PC-3 (cell line): Measurements from ENCODE around the gene TSTD1. TPM values are rescaled to one million over a fixed set of nuclear protein-coding genes. Genes with fewer than 3 reads are reported as not detected.

ENCODE experiments used
- ATAC-seq: fragments of 200-7000 bp; cut with Tn5 transposase; 2 replicates; pipeline ENCODE4 v1.9.1; 2020; ENCODE audit warnings: mild to moderate bottlenecking, moderate library complexity
- BruUV-seq: library from RNA; stranded (reverse); fragments of 400-500 nt; replicated peaks from 2 replicates; lab custom pipeline; 2021; lab: Mats Ljungman, UMichigan
- CTCF ChIA-PET: fragments of 300-600 bp; sonication (Branson Sonifier 250); formaldehyde crosslinking; loops from one replicate; lab custom pipeline; 2022; ENCODE audit warnings: antibody characterized with exemption; lab: Charles Lee
- POLR2A ChIA-PET: fragments of 300-600 bp; sonication (Branson Sonifier 250); formaldehyde crosslinking; loops from one replicate; lab custom pipeline; 2022; ENCODE audit warnings: antibody characterized with exemption; ENCODE audit not compliant: unreplicated experiment; lab: Charles Lee
- DNase-seq: peaks from one replicate; pipeline ENCODE4 v3.0.0-alpha.2; 2015
- H2AFZ ChIP-seq: fragments of 300-600 bp; sonication (generic); 2 replicates; pipeline ENCODE4 v1.6.0; 2016; ENCODE audit warnings: antibody characterized with exemption, low read length
- H3F3A ChIP-seq: fragments of 300-600 bp; sonication (generic); one replicate; pipeline ENCODE4 v1.6.0; 2017; ENCODE audit warnings: antibody characterized with exemption, low read length, control low read depth, mild to moderate bottlenecking; ENCODE audit not compliant: unreplicated experiment
- H3K27ac ChIP-seq: fragments of 300-600 bp; sonication (generic); 2 replicates; pipeline ENCODE4 v1.5.1; 2016; ENCODE audit warnings: mild to moderate bottlenecking, low read length
- H3K27me3 ChIP-seq: fragments of 300-600 bp; sonication (generic); 2 replicates; pipeline ENCODE4 v1.6.1; 2016; ENCODE audit warnings: low read length, mixed read lengths
- H3K36me3 ChIP-seq: fragments of 300-600 bp; sonication (generic); 2 replicates; pipeline ENCODE4 v1.6.1; 2016; ENCODE audit warnings: low read depth, mixed run types, low read length, mixed read lengths
- H3K4me1 ChIP-seq: fragments of 300-600 bp; sonication (generic); 2 replicates; pipeline ENCODE4 v1.5.1; 2016; ENCODE audit warnings: low read length; ENCODE audit not compliant: insufficient read depth
- H3K4me2 ChIP-seq: fragments of 300-600 bp; sonication (generic); 2 replicates; pipeline ENCODE4 v1.6.0; 2016; ENCODE audit warnings: low read length
- H3K4me3 ChIP-seq: fragments of 300-600 bp; sonication (generic); 2 replicates; pipeline ENCODE4 v1.5.1; 2016; ENCODE audit warnings: mild to moderate bottlenecking, low read length, mixed read lengths
- H3K79me2 ChIP-seq: fragments of 300-600 bp; sonication (generic); 2 replicates; pipeline ENCODE4 v1.6.1; 2017; ENCODE audit warnings: low read length, mixed read lengths
- H3K9ac ChIP-seq: fragments of 300-600 bp; sonication (generic); 2 replicates; pipeline ENCODE4 v1.6.0; 2016; ENCODE audit warnings: mild to moderate bottlenecking, low read length
- H3K9me2 ChIP-seq: fragments of 300-600 bp; sonication (generic); replicated peaks from 2 replicates; pipeline ENCODE4 v1.6.1; 2016; ENCODE audit warnings: mixed run types, low read length, mixed read lengths
- H3K9me3 ChIP-seq: fragments of 300-600 bp; sonication (generic); 2 replicates; pipeline ENCODE4 v1.6.1; 2016; ENCODE audit warnings: low read length, mixed read lengths
- H4K20me1 ChIP-seq: fragments of 300-600 bp; sonication (generic); 2 replicates; pipeline ENCODE4 v1.6.1; 2016; ENCODE audit warnings: low read length, mixed read lengths
- EZH2 ChIP-seq: fragments of 300-600 bp; sonication (generic); IDR thresholded peaks from one replicate; pipeline ENCODE4 v1.6.1; 2017; ENCODE audit warnings: antibody characterized with exemption, mild to moderate bottlenecking, low read length; ENCODE audit not compliant: unreplicated experiment
- EZH2phosphoT487 ChIP-seq: fragments of 300-600 bp; sonication (generic); IDR thresholded peaks from 2 replicates; pipeline ENCODE4 v1.6.1; 2018; ENCODE audit warnings: mild to moderate bottlenecking, antibody characterized with exemption, low read length, borderline replicate concordance
- intact Hi-C: fragments of 100-400 bp; cut with micrococcal nuclease; formaldehyde crosslinking; loops from 2 replicates; pipeline ENCODE4 v1.9.0; 2023
- total RNA-seq: library from RNA; depleted of rRNA; stranded (reverse); fragments of >200 nt; gene quantifications from 2 replicates; pipeline ENCODE4 v1.2.3, GENCODE V29; 2014
- TF ChIP-seq, protein P1 (sequence below): fragments of 300-600 bp; sonication (generic); conservative IDR thresholded peaks from 2 replicates; pipeline ENCODE4 v1.5.1; 2017; ENCODE audit warnings: antibody characterized with exemption, low read depth, mild to moderate bottlenecking, low read length

Gene TSTD1
- total RNA-seq, 1 experiment from 2014 or later = 16.5 TPM

DNA sequence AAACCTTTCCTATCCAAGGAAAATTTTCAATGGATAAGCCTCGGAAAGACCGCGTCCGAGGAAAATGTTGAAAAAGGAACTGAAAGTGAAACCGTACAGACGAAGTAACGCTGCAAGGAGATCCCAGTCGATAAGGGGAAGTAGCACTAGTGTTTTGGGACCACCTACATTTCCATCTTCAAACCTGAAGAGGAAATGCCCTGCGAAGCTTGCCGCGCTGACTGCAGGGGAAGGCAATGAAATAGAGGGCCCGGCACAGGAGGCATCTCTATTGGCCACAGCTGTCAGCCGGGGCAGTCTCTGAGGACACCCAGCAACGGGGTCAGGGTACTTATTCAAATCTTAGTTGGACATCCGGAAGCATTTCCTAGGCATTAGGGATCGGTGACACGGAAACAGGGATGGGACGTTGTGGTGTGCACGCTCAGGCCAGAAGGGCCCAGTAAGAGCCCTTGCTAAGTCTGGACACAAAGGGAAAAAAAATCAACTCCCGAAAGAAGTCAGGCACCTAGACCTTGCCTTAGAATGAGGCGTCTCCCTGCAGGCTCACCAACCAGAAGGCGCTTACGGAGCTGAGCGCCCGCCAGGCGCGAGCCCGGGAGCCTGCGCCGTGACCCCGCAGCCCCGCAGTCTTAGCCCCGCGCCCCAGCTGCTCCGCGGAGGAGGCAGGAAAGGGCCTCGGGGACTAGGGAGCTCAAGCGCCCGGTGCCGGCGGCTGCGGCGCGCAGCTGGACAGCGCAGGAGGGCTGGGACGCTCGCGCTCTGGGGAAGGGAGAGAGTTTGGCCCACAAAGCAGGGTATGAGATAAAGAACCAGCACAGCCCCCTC, 6.4 kb upstream of the TSTD1 start:
- no peaks in the 10 kb centered on the region for H3F3A ChIP-seq
- H3K79me2 ChIP-seq = peaks cover 32% of the 10 kb centered on the region
- BruUV-seq = TSS peak; percentile 59
- ChIA-PET POLR2A (interaction anchor here (0.6 to 1.0 kb wide), 3 partner anchors 24 to 54 kb away, joined by 5 to 12 read pairs (median 6); partner anchors contain the start of gene F11R), CTCF (interaction anchor here (2.2 kb wide), 1 partner anchor 48 kb away, joined by 8 read pairs; no protein-coding TSS in a partner anchor)
- TF ChIP-seq EZH2phosphoT487 (no peak), EZH2 (no peak)
- TF ChIP-seq, protein P1, sequence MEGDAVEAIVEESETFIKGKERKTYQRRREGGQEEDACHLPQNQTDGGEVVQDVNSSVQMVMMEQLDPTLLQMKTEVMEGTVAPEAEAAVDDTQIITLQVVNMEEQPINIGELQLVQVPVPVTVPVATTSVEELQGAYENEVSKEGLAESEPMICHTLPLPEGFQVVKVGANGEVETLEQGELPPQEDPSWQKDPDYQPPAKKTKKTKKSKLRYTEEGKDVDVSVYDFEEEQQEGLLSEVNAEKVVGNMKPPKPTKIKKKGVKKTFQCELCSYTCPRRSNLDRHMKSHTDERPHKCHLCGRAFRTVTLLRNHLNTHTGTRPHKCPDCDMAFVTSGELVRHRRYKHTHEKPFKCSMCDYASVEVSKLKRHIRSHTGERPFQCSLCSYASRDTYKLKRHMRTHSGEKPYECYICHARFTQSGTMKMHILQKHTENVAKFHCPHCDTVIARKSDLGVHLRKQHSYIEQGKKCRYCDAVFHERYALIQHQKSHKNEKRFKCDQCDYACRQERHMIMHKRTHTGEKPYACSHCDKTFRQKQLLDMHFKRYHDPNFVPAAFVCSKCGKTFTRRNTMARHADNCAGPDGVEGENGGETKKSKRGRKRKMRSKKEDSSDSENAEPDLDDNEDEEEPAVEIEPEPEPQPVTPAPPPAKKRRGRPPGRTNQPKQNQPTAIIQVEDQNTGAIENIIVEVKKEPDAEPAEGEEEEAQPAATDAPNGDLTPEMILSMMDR = no peak
- H3K4me3 ChIP-seq = peak overlapping the region; percentile 80
- H3K36me3 ChIP-seq = peaks cover 34% of the 10 kb centered on the region
- ATAC-seq = peak; percentile 73
- H3K27ac ChIP-seq = peak overlapping the region; percentile 82
- no peaks in the 10 kb centered on the region for H4K20me1 ChIP-seq
- intact Hi-C loops = loop anchor here (1.0 kb wide), 3 partner anchors 23 to 52 kb away; no protein-coding TSS in a partner anchor
- H3K9me3 ChIP-seq = peaks cover 6% of the 10 kb centered on the region; the same call in 1 of the 2 replicates
- H3K4me1 ChIP-seq = peaks cover 13% of the 10 kb centered on the region
- peak overlapping the region; percentile 94 for H2AFZ ChIP-seq
- peak overlapping the region; percentile 81 for H3K9ac ChIP-seq
- DNase-seq = peak; percentile 73
- peak overlapping the region; percentile 91 for H3K4me2 ChIP-seq
- no peaks in the 10 kb centered on the region for H3K9me2 ChIP-seq
- H3K27me3 ChIP-seq = no peaks in the 10 kb centered on the region

DNA sequence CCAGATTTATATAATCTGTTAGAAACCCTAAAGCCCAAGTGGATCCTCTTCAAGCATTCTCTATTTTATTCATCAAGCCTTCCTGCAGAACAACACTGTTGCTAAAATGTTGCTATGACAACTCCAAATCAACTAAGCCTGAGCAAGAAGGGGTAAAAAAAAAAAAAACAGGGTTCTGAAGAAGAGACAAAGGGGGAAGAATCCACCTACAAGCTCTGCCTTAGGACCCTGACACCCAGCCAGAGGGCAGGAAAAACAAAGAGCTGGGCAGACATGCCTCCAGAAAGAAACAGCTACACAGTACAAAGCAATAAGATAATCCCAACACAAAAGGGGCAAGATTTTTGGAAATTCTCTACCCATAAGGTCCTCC, 5.8 kb upstream of the TSTD1 start:
- intact Hi-C loops = no loop called here
- ATAC-seq = no peak
- peak overlapping the region; percentile 81 for H3K9ac ChIP-seq

More for the DNA sequence above, 5.8 kb upstream of the TSTD1 start:
- CTCF ChIA-PET = interaction anchor here (2.2 kb wide), 1 partner anchor 47 kb away, joined by 8 read pairs; no protein-coding TSS in a partner anchor
- peaks cover 40% of the 10 kb centered on the region for H3K36me3 ChIP-seq
- H3K9me2 ChIP-seq = no peaks in the 10 kb centered on the region
- peaks cover 13% of the 10 kb centered on the region for H3K4me1 ChIP-seq
- no peaks in the 10 kb centered on the region for H4K20me1 ChIP-seq
- no peaks in the 10 kb centered on the region for H3F3A ChIP-seq
- POLR2A ChIA-PET = interaction anchor here (0.7 kb wide), 2 partner anchors 24 to 29 kb away, joined by 6 to 15 read pairs; no protein-coding TSS in a partner anchor
- peak overlapping the region; percentile 91 for H3K4me2 ChIP-seq
- no peak for TF ChIP-seq EZH2
- TF ChIP-seq, protein P1 = no peak
- TF ChIP-seq EZH2phosphoT487 = no peak
- peak overlapping the region; percentile 82 for H3K27ac ChIP-seq
- H3K79me2 ChIP-seq = peaks cover 32% of the 10 kb centered on the region
- H2AFZ ChIP-seq = peak overlapping the region; percentile 94
- no peaks in the 10 kb centered on the region for H3K27me3 ChIP-seq
- peaks cover 6% of the 10 kb centered on the region; the same call in 1 of the 2 replicates for H3K9me3 ChIP-seq
- H3K4me3 ChIP-seq = peak overlapping the region; percentile 80
- BruUV-seq = no TSS peak
- DNase-seq = no peak
